Neutrophil (primary cell): Measurements from ENCODE around the gene RHOH.

Experiments used
- H3K27ac ChIP-seq: fragments of 200-600 bp; sonication (generic); 2 replicates; pipeline ENCODE4 v1.5.1; 2016; ENCODE audit warnings: mild to moderate bottlenecking, moderate library complexity
- H3K27me3 ChIP-seq: fragments of 200-600 bp; sonication (generic); 2 replicates; pipeline ENCODE4 v1.6.0; 2016; ENCODE audit warnings: mild to moderate bottlenecking
- H3K36me3 ChIP-seq: fragments of 200-600 bp; sonication (generic); 2 replicates; pipeline ENCODE4 v1.5.1; 2017
- H3K4me1 ChIP-seq, 2 experiments: fragments of 200-600 bp in 1 of 2; sonication (generic) in 1 of 2; 1 replicate in 1 of 2; 2 replicates in 1 of 2; pipeline versions ENCODE4 v1.5.1 to v1.6.1; 2013 to 2016; ENCODE audit warnings: low read depth in 1 of 2, low read length in 1 of 2, mild to moderate bottlenecking in 1 of 2, moderate library complexity in 1 of 2; ENCODE audit not compliant: control insufficient read depth in 1 of 2, insufficient read depth in 1 of 2
- H3K4me3 ChIP-seq, 2 experiments: fragments of 200-600 bp in 1 of 2; sonication (generic) in 1 of 2; 1 replicate in 1 of 2; 2 replicates in 1 of 2; pipeline ENCODE4 v1.5.1; 2013 to 2016; ENCODE audit warnings: low read depth in 1 of 2, low read length in 1 of 2, mild to moderate bottlenecking in 1 of 2, moderate library complexity in 1 of 2
- H3K9me3 ChIP-seq: fragments of 200-600 bp; sonication (generic); 2 replicates; pipeline ENCODE4 v1.5.1; 2016
- CTCF ChIP-seq: fragments of 200-600 bp; sonication (generic); IDR thresholded peaks from 2 replicates; pipeline ENCODE4 v1.5.1; 2016; ENCODE audit warnings: antibody characterized with exemption

RHOH gene

DNA sequence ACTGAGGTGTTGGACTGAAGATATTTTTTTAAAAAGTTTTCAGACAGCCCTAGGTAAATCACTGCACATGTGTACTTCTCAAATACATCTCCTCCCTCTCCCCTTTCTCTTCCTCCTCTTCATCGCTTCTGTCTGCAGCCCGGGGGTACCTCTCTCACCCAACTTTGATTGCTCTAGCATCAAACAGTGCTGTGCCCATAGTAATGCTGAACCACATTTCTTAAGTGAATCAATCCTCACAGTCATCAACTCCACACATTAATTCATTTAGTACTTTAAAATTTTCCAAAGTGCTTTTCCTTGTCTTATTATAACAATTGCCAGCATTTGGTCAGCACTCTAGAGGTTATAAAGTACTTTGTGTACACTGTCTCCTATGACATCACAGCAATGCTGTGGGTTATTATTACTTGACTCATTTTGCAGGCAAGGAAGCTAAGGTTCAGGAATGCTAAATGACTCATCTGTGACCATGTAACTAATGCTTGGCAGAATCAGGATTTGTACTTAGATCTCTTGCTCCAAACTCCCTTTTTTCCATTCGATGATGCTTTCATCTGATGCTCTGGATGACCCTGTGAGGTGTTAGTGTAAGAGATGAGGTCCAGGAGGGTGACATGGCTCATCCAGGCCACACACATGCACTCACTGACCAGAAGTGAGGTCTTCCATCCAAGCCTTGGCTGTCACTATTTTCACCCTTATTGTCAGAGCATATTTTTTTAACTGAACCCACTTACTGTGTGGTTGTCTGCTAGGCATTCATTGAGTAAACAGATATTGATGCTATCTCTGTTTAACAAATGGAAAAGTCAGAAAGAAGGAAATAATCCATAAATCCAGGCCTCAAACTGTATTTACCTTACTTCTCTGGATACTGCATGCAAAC lies 58.8 kb downstream of the RHOH start:
- TF ChIP-seq CTCF: no peak
- no peaks in the 10 kb centered on the region for H3K36me3 ChIP-seq
- H3K27me3 ChIP-seq: no peaks in the 10 kb centered on the region
- H3K4me1 ChIP-seq: peaks cover 6% of the 10 kb centered on the region in 2 experiments
- no peak overlapping the region for H3K4me3 ChIP-seq
- no peak overlapping the region for H3K27ac ChIP-seq
- H3K9me3 ChIP-seq: no peaks in the 10 kb centered on the region

DNA sequence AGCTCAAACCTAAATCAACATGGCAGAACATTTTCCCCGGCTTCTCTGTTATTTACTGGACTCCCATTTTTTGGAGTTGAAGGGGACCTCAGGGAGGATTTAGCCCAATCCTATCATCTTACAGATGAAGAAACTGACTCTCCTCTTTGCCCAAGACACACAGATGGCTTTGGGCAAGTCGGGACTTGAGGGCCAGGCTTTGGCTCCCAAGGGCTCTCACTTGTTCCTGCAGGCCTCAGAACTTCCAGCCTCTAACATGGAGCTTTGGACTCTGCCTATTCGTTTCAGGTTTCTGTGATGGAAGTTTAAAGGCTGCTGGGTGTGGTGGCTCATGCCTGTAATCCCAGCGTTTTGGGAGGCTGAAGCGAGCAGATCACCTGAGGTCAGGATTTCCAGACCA lies 59.5 kb downstream of the RHOH start:
- H3K9me3 ChIP-seq: no peaks in the 10 kb centered on the region
- TF ChIP-seq CTCF: no peak
- H3K4me1 ChIP-seq: peaks cover 6% of the 10 kb centered on the region in 2 experiments
- H3K27me3 ChIP-seq: no peaks in the 10 kb centered on the region
- H3K27ac ChIP-seq: no peak overlapping the region
- no peaks in the 10 kb centered on the region for H3K36me3 ChIP-seq
- no peak overlapping the region for H3K4me3 ChIP-seq

- no peaks in the 10 kb centered on the region for H3K36me3 ChIP-seq
- H3K27ac ChIP-seq: no peak overlapping the region
- no peaks in the 10 kb centered on the region for H3K9me3 ChIP-seq
- peaks cover 6% of the 10 kb centered on the region in 2 experiments for H3K4me1 ChIP-seq
- H3K27me3 ChIP-seq: no peaks in the 10 kb centered on the region
- no peak overlapping the region for H3K4me3 ChIP-seq
- no peak for TF ChIP-seq CTCF
These were observed 60.0 kb downstream of the RHOH start for GRCh38 chr4:40256817-40257216.

GRCh38 chr4:40258627-40259026 lies 61.8 kb downstream of the RHOH start:
- Histone ChIP-seq H3K4me1 (peaks cover 6% of the 10 kb centered on the region in 2 experiments), H3K27ac (no peak overlapping the region), H3K9me3 (no peaks in the 10 kb centered on the region)

GRCh38 chr4:40261231-40262076 lies 64.6 kb downstream of the RHOH start:
- no peak for TF ChIP-seq CTCF
- Histone ChIP-seq H3K4me1 (peaks cover 6% of the 10 kb centered on the region in 2 experiments), H3K27ac (no peak overlapping the region), H3K27me3 (no peaks in the 10 kb centered on the region), H3K9me3 (no peaks in the 10 kb centered on the region), H3K36me3 (no peaks in the 10 kb centered on the region), H3K4me3 (no peak overlapping the region)

More at GRCh38 chr4:40258627-40259026, 61.8 kb downstream of the RHOH start:
- Histone ChIP-seq H3K36me3 (no peaks in the 10 kb centered on the region), H3K4me3 (peak overlapping the region; percentile 39 to 40), H3K27me3 (no peaks in the 10 kb centered on the region)
- TF ChIP-seq CTCF: no peak
